Panc1 (cell line): Measurements from ENCODE around the gene CGNL1.

Experiments
- CTCF ChIP-seq: fragments of 450-650 bp; IDR thresholded peaks from 2 replicates; pipeline ENCODE4 v1.5.1; 2017; ENCODE audit warnings: mild to moderate bottlenecking
- POLR2AphosphoS5 ChIP-seq: IDR thresholded peaks from 2 replicates; pipeline ENCODE4 v1.6.1; 2012; ENCODE audit warnings: mild to moderate bottlenecking, low read depth, low read length, moderate library complexity
- REST ChIP-seq, 2 experiments: IDR thresholded peaks; 2 replicates each; pipeline ENCODE4 v1.6.1; 2011 to 2012; ENCODE audit warnings: low read depth in 2 of 2, control low read depth in 1 of 2, low read length in 1 of 2, mild to moderate bottlenecking in 1 of 2, moderate library complexity in 1 of 2; ENCODE audit not compliant: insufficient read depth in 1 of 2
- SIN3A ChIP-seq: IDR thresholded peaks from 2 replicates; pipeline ENCODE4 v1.6.1; 2012; ENCODE audit warnings: low read depth, mild to moderate bottlenecking, low read length, moderate library complexity, borderline replicate concordance; ENCODE audit not compliant: insufficient read depth

- TF ChIP-seq CTCF (no peak), SIN3A (no peak), POLR2AphosphoS5 (no peak), REST (IDR thresholded peaks at IDR 0.05; ENCODE audit: insufficient read depth in 1 of 2, low read depth in 2 of 2, low read length in 1 of 2) (no peak)
Measured at GRCh38 chr15:57385923-57386390, 9.7 kb downstream of the CGNL1 start.
